GF-D8 (cell line): ENCODE data around the gene NLRP1.
A peak's percentile ranks its signal among the peaks of the same experiment; 100 is the strongest.
"Not testable (repeated sequence)": the region's sequence is repeated elsewhere in the genome, so short reads cannot be mapped to it uniquely, and the experiment has no call there.

Experiments
- DNase-seq: peaks from one replicate; lab custom pipeline; 2025; lab: John Stamatoyannopoulos, UW

Gene NLRP1

GRCh38 chr17:5587438-5588032 lies 3.2 kb upstream of the NLRP1 start:
- DNase-seq: no peak

- DNase-seq: no peak
Observed at GRCh38 chr17:5585836-5586521, 1.7 kb upstream of the NLRP1 start.

GRCh38 chr17:5585287-5585794 lies 1.0 kb upstream of the NLRP1 start:
- no peak for DNase-seq

GRCh38 chr17:5583426-5584382 lies 605 bp downstream of the NLRP1 start:
- DNase-seq: no peak

GRCh38 chr17:5582209-5583185 lies 1.8 kb downstream of the NLRP1 start:
- no peak for DNase-seq

- DNase-seq: no peak
Observed at GRCh38 chr17:5581655-5582054, 2.7 kb downstream of the NLRP1 start.

- DNase-seq: no peak
Observed at GRCh38 chr17:5580969-5581368, 3.3 kb downstream of the NLRP1 start.

- peak; percentile 37 for DNase-seq
Observed at GRCh38 chr17:5580367-5580766, 3.9 kb downstream of the NLRP1 start.

GRCh38 chr17:5578768-5579167 lies 5.5 kb downstream of the NLRP1 start:
- not testable (repeated sequence) for DNase-seq

GRCh38 chr17:5573017-5573416 lies 11.3 kb downstream of the NLRP1 start:
- DNase-seq: not testable (repeated sequence)

- no peak for DNase-seq
Observed at GRCh38 chr17:5571281-5571680, 13.0 kb downstream of the NLRP1 start.

GRCh38 chr17:5565808-5566207 lies 18.5 kb downstream of the NLRP1 start:
- no peak for DNase-seq

- no peak for DNase-seq
Observed at GRCh38 chr17:5563456-5563855, 20.9 kb downstream of the NLRP1 start.

- no peak for DNase-seq
Observed at GRCh38 chr17:5562661-5563360, 21.5 kb downstream of the NLRP1 start.

GRCh38 chr17:5561736-5562571 lies 22.4 kb downstream of the NLRP1 start:
- DNase-seq: no peak

GRCh38 chr17:5560361-5560988 lies 23.8 kb downstream of the NLRP1 start:
- no peak for DNase-seq

- DNase-seq: no peak
Observed at GRCh38 chr17:5558815-5559785, 25.2 kb downstream of the NLRP1 start.

GRCh38 chr17:5557990-5558389 lies 26.3 kb downstream of the NLRP1 start:
- DNase-seq: no peak
